HepG2 (cell line): ENCODE data around the gene DGKB. TPM values are rescaled to one million over a fixed set of nuclear protein-coding genes. Genes with fewer than 3 reads are reported as not detected.

Experiments used
- ATAC-seq: fragments of 200-7000 bp; cut with Tn5 transposase; 3 replicates; pipeline ENCODE4 v1.9.1; 2020; ENCODE audit warnings: mild to moderate bottlenecking, moderate library complexity
- BruUV-seq: library from RNA; stranded (reverse); fragments of 400-500 nt; replicated peaks from 2 replicates; lab custom pipeline; 2021; lab: Mats Ljungman, UMichigan
- CTCF ChIA-PET: fragments of 300-600 bp; formaldehyde crosslinking; extraction: SDS; loops from one replicate; lab custom pipeline; 2021; ENCODE audit warnings: low total read pairs, inconsistent platforms, low intra/inter-chr PET ratio; lab: Yijun Ruan, JAX
- POLR2A ChIA-PET: fragments of 350-600 bp; sonication (Branson Sonifier 250); formaldehyde crosslinking; loops from one replicate; lab custom pipeline; 2020; ENCODE audit warnings: antibody characterized with exemption, inconsistent platforms; lab: Yijun Ruan, JAX
- DNase-seq: peaks from one replicate; pipeline ENCODE4 v3.0.0-alpha.2; 2015; ENCODE audit warnings: low spot score
- FAIRE-seq: peaks from 3 replicates; lab custom pipeline; 2011; peaks lifted over from hg19 to GRCh38; lab: Jason Lieb, UNC
- H2AFZ ChIP-seq: one replicate; pipeline ENCODE4 v1.6.1; 2011; ENCODE audit warnings: low read length, inconsistent platforms
- H3K27ac ChIP-seq: fragments of 300-600 bp; 3 replicates; pipeline ENCODE4 v1.8.0; 2011; ENCODE audit warnings: mixed run types, mild to moderate bottlenecking, mixed read lengths, low read length, inconsistent platforms; ENCODE audit not compliant: insufficient read depth; ENCODE audit errors: extremely low read length
- H3K27me3 ChIP-seq, 2 experiments: fragments of 200-600 bp in 1 of 2; 2 replicates in 1 of 2; 3 replicates in 1 of 2; pipeline versions ENCODE4 v1.6.0 to v1.8.0; 2011; ENCODE audit warnings: low read length in 2 of 2, mild to moderate bottlenecking in 2 of 2, moderate library complexity in 2 of 2, inconsistent platforms in 1 of 2; ENCODE audit not compliant: insufficient read depth in 2 of 2, control insufficient read depth in 1 of 2
- H3K36me3 ChIP-seq, 2 experiments: fragments of 200-600 bp in 1 of 2; replicated peaks in 1 of 2; 2 replicates in 1 of 2; 3 replicates in 1 of 2; pipeline versions ENCODE4 v1.5.1 to v1.8.0; 2011; ENCODE audit warnings: low read length in 2 of 2, inconsistent platforms in 1 of 2; ENCODE audit not compliant: insufficient read depth in 2 of 2, control insufficient read depth in 1 of 2
- H3K4me1 ChIP-seq: 2 replicates; pipeline ENCODE4 v1.5.1; 2012; ENCODE audit warnings: low read length, inconsistent platforms; ENCODE audit not compliant: insufficient read depth
- H3K4me2 ChIP-seq: 2 replicates; pipeline ENCODE4 v1.6.0; 2011; ENCODE audit warnings: low read depth, low read length, inconsistent platforms
- H3K4me3 ChIP-seq, 3 experiments: fragments of 200-600 bp in 1 of 3; sonication (generic), shearing (Covaris generic) in 1 of 3; replicated peaks in 1 of 3; 2 replicates each; pipeline ENCODE4 v1.5.1; 2011 to 2016; ENCODE audit warnings: low read length in 3 of 3, inconsistent platforms in 2 of 3, low read depth in 2 of 3, mild to moderate bottlenecking in 2 of 3, control low read depth in 1 of 3, mixed read lengths in 1 of 3; ENCODE audit not compliant: insufficient read depth in 1 of 3
- H3K79me2 ChIP-seq: one replicate; pipeline ENCODE4 v1.6.1; 2011; ENCODE audit warnings: low read length, inconsistent platforms; ENCODE audit not compliant: insufficient read depth
- H3K9ac ChIP-seq: 2 replicates; pipeline ENCODE4 v1.6.0; 2011; ENCODE audit warnings: mild to moderate bottlenecking, low read depth, low read length, inconsistent platforms; ENCODE audit not compliant: insufficient read depth
- H3K9me3 ChIP-seq: 2 replicates; pipeline ENCODE4 v1.5.1; 2012; ENCODE audit warnings: mild to moderate bottlenecking, low read length
- H4K20me1 ChIP-seq: 2 replicates; pipeline ENCODE4 v1.6.0; 2011; ENCODE audit warnings: inconsistent platforms, mild to moderate bottlenecking, low read length, moderate library complexity; ENCODE audit not compliant: insufficient read depth
- DMTF1 ChIP-seq: sonication (generic); formaldehyde crosslinking; IDR thresholded peaks from 2 replicates; pipeline ENCODE4 v1.4.0; 2020; ENCODE audit warnings: mild to moderate bottlenecking, missing genetic modification reagents
- FOXJ3 ChIP-seq: sonication (generic); formaldehyde crosslinking; IDR thresholded peaks from 2 replicates; pipeline ENCODE4 v1.4.0; 2020; ENCODE audit warnings: missing genetic modification reagents, mild to moderate bottlenecking, borderline replicate concordance
- HOXA9 ChIP-seq: sonication (generic); formaldehyde crosslinking; IDR thresholded peaks from 2 replicates; pipeline ENCODE4 v1.8.1; 2022; ENCODE audit warnings: missing genetic modification reagents, mild to moderate bottlenecking, moderate library complexity, borderline replicate concordance
- KLF9 ChIP-seq: IDR thresholded peaks from 2 replicates; pipeline ENCODE4 v1.6.1; 2016; ENCODE audit warnings: low read depth
- MAFK ChIP-seq, 2 experiments: IDR thresholded peaks in 1 of 2; conservative IDR thresholded peaks in 1 of 2; 2 replicates each; pipeline ENCODE4 v1.6.1; 2011; ENCODE audit warnings: improper control_type of control experiment in 2 of 2, low read length in 2 of 2
- NONO ChIP-seq, 2 experiments: fragments of 450-650 bp in 1 of 2; sonication (generic) in 1 of 2; formaldehyde crosslinking in 1 of 2; IDR thresholded peaks in 1 of 2; conservative IDR thresholded peaks in 1 of 2; 2 replicates each; pipeline versions ENCODE4 v1.6.1 to v1.8.0; 2017 to 2022; ENCODE audit warnings: mild to moderate bottlenecking in 1 of 2, missing genetic modification reagents in 1 of 2, moderate library complexity in 1 of 2
- PRDM10 ChIP-seq: sonication (generic); formaldehyde crosslinking; IDR thresholded peaks from 2 replicates; pipeline ENCODE4 v1.4.0; 2020; ENCODE audit warnings: low read depth, missing genetic modification reagents
- PREB ChIP-seq: sonication (generic); formaldehyde crosslinking; IDR thresholded peaks from 2 replicates; pipeline ENCODE4 v1.4.0; 2020; ENCODE audit warnings: missing genetic modification reagents
- SMARCC2 ChIP-seq: fragments of 450-650 bp; IDR thresholded peaks from 2 replicates; pipeline ENCODE4 v1.6.1; 2017; ENCODE audit warnings: antibody characterized with exemption, mild to moderate bottlenecking
- SRSF9 ChIP-seq: fragments of 200-400 bp; formaldehyde crosslinking; IDR thresholded peaks from 2 replicates; pipeline ENCODE4 v1.6.1; 2018; ENCODE audit warnings: borderline replicate concordance, mild to moderate bottlenecking, low read depth, low read length; ENCODE audit not compliant: insufficient read depth, poor library complexity, severe bottlenecking
- TFE3 ChIP-seq: IDR thresholded peaks from 2 replicates; pipeline ENCODE4 v1.6.1; 2016
- ZNF776 ChIP-seq: sonication (generic); formaldehyde crosslinking; IDR thresholded peaks from 2 replicates; pipeline ENCODE4 v1.4.0; 2020; ENCODE audit warnings: mild to moderate bottlenecking, missing genetic modification reagents
- in situ Hi-C: cut with HindIII; loops from 2 replicates; pipeline ENCODE4 v1.10.0; 2017; ENCODE audit warnings: low pct_unique_long_range_greater_than_20kb; ENCODE audit not compliant: extremely low pct_ligation_motif_present
- intact Hi-C: fragments of 100-400 bp; cut with micrococcal nuclease; formaldehyde crosslinking; loops from one replicate; pipeline ENCODE4 v1.10.0; 2022; ENCODE audit not compliant: unreplicated experiment
- polyA plus RNA-seq, 8 experiments: library from polyadenylated mRNA; depleted of rRNA in 3 of 8; stranded (reverse) in 7 of 8; unstranded in 1 of 8; fragments of >200 nt; fragmentation: Illumina TruSeq in 4 of 8; extraction: Trizol in 4 of 8; gene quantifications; 2 replicates each; pipeline versions ENCODE4 v1.2.1 to v1.2.3, GENCODE V29; 2011 to 2016; ENCODE audit warnings: low read depth in 4 of 8, missing spikeins in 1 of 8, mixed read lengths in 1 of 8; ENCODE audit not compliant: insufficient read depth in 1 of 8
- total RNA-seq, 5 experiments: library from RNA; depleted of rRNA; stranded (reverse); fragments of >200 nt; fragmentation: Illumina TruSeq; extraction: Trizol; gene quantifications; 2 replicates each; pipeline ENCODE4 v1.2.3, GENCODE V29; 2016; ENCODE audit warnings: low read depth in 1 of 5
- TF ChIP-seq, protein P1 (sequence below): sonication (generic); formaldehyde crosslinking; IDR thresholded peaks from 2 replicates; pipeline ENCODE4 v1.5.0; 2020; ENCODE audit warnings: missing genetic modification reagents

The DGKB gene
- total and polyA plus RNA-seq, 2 of the 13 experiments (the other 11 are each of a cell fraction or from before 2014, with no cell fraction given), result not detected

DNA sequence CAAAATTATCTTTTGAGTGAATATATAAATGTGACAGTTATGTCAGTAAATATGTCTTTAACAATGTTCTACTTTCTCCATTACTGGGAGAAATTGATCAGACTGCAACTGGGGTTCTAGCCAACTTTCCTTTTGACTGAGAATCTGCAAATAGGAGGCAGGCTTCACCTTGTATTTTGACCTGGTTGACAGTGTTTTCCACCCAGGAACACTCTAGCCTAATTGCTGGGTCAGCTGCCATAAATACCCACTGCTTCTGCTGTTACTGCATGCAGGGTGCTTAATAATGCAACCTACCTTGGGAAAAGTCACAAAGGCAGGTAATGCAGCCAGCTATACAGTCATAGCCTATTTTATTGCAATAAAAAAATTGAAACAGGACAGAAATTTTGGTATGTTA, 319.0 kb downstream of the DGKB start:
- Histone ChIP-seq H2AFZ (no peak overlapping the region), H3K27me3 (no peaks in the 10 kb centered on the region), H3K4me1 (no peaks in the 10 kb centered on the region), H3K79me2 (no peaks in the 10 kb centered on the region), H3K27ac (no peak overlapping the region), H3K9ac (no peak overlapping the region), H3K4me2 (no peak overlapping the region), H4K20me1 (no peaks in the 10 kb centered on the region), H3K36me3 (no peaks in the 10 kb centered on the region), H3K4me3 (no peak overlapping the region), H3K9me3 (peaks cover 70% of the 10 kb centered on the region)
- ChIA-PET POLR2A (no interaction called here), CTCF (no interaction called here)
- intact Hi-C loops, result no loop called here
- BruUV-seq, result no TSS peak
- FAIRE-seq, result no peak
- in situ Hi-C loops, result no loop called here
- no peak for ATAC-seq
- no peak for DNase-seq
- TF ChIP-seq HOXA9 (CRISPR knock-in tag) (no peak), ZNF776 (CRISPR knock-in tag) (no peak), SRSF9 (no peak), TFE3 (CRISPR knock-in tag) (no peak), NONO (IDR thresholded peaks at IDR 0.05) (no peak), NONO (CRISPR knock-in tag; conservative IDR thresholded peaks at IDR 0.05) (no peak), DMTF1 (CRISPR knock-in tag) (no peak), KLF9 (no peak), PREB (no peak), FOXJ3 (no peak), PRDM10 (CRISPR knock-in tag) (no peak), SMARCC2 (no peak), MAFK (conservative IDR thresholded peaks at IDR 0.05 in 1 of 2, IDR thresholded peaks at IDR 0.05 in 1 of 2; ENCODE audit: low read length in 2 of 2) (no peak)
- TF ChIP-seq, protein P1, sequence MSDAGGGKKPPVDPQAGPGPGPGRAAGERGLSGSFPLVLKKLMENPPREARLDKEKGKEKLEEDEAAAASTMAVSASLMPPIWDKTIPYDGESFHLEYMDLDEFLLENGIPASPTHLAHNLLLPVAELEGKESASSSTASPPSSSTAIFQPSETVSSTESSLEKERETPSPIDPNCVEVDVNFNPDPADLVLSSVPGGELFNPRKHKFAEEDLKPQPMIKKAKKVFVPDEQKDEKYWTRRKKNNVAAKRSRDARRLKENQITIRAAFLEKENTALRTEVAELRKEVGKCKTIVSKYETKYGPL (CRISPR knock-in tag), result no peak
